HFFc6 (cell line): Measurements from ENCODE around the gene CYSLTR2. TPM values are rescaled to one million over a fixed set of nuclear protein-coding genes. Genes with fewer than 3 reads are reported as not detected.
A peak's percentile ranks its signal among the peaks of the same experiment; 100 is the strongest.

ENCODE experiments used
- DNase-seq: peaks from one replicate; pipeline ENCODE4 v3.0.0-alpha.2; 2018
- H3K27ac Mint-ChIP-seq: 2 replicates; pipeline ENCODE4 v1.8.0; 2020; ENCODE audit warnings: mild to moderate bottlenecking, mixed read lengths
- H3K27me3 Mint-ChIP-seq: 2 replicates; pipeline ENCODE4 v1.8.0; 2021; ENCODE audit warnings: mild to moderate bottlenecking, moderate library complexity, mixed read lengths; ENCODE audit not compliant: insufficient read depth
- H3K36me3 Mint-ChIP-seq: 2 replicates; pipeline ENCODE4 v1.8.0; 2021; ENCODE audit warnings: low read depth, mixed read lengths
- H3K4me1 Mint-ChIP-seq: 2 replicates; pipeline ENCODE4 v1.8.0; 2020; ENCODE audit warnings: low read depth, mixed read lengths
- H3K4me3 Mint-ChIP-seq: 2 replicates; pipeline ENCODE4 v1.8.0; 2020; ENCODE audit warnings: mild to moderate bottlenecking, moderate library complexity, mixed read lengths
- H3K9me3 Mint-ChIP-seq: 2 replicates; pipeline ENCODE4 v1.8.0; 2020; ENCODE audit warnings: mild to moderate bottlenecking, mixed read lengths
- CTCF ChIP-seq: fragments of 200-600 bp; sonication (generic); IDR thresholded peaks from 2 replicates; pipeline ENCODE4 v1.5.0; 2021; ENCODE audit warnings: antibody characterized with exemption, mild to moderate bottlenecking
- long read RNA-seq: library from polyadenylated mRNA; unstranded; transcript quantifications from one replicate; pipeline ENCODE4 v2.0.0, GENCODE V29; 2019
- total RNA-seq, 6 experiments: library from RNA; stranded (reverse); fragmentation: NEBNext Ultra II Directional; extraction: Animal tissue kit (Norgen Biotek cat#: 25700); gene quantifications; 2 replicates in 1 of 6; 3 replicates in 5 of 6; pipeline ENCODE4 v1.2.3, GENCODE V29; 2021

CYSLTR2 gene
- total RNA-seq, result not detected
- long read RNA-seq, result 0 reads

- no peak within 1 kb of the TSS for H3K27ac Mint-ChIP-seq
Observed at GRCh38 chr13:48653472-48653939, at the start of gene CYSLTR2. Gene CYSLTR2, plus strand, starts transcription at chr13:48653929. Its CDS starts 52,889 bp downstream, at chr13:48706818.

GRCh38 chr13:48615049-48615448 lies 38.7 kb upstream of the CYSLTR2 start:
- Mint-ChIP-seq H3K27me3 (peaks cover 19% of the 10 kb centered on the region; the same call in 1 of the 2 replicates), H3K4me3 (no peak overlapping the region), H3K4me1 (no peaks in the 10 kb centered on the region), H3K36me3 (no peaks in the 10 kb centered on the region), H3K27ac (no peak overlapping the region), H3K9me3 (peaks cover 8% of the 10 kb centered on the region; the same call in 1 of the 2 replicates)
- TF ChIP-seq CTCF, result no peak
- DNase-seq, result no peak

More at GRCh38 chr13:48653472-48653939, at the start of gene CYSLTR2:
- no peaks in the 10 kb centered on the region; the same call in 1 of the 2 replicates for H3K4me1 Mint-ChIP-seq
- TF ChIP-seq CTCF, result no peak
- peaks cover 12% of the 10 kb centered on the region for H3K27me3 Mint-ChIP-seq
- no peak within 1 kb of the TSS for H3K4me3 Mint-ChIP-seq
- peak; percentile 49 for DNase-seq
- H3K9me3 Mint-ChIP-seq, result no peaks in the 10 kb centered on the region
- H3K36me3 Mint-ChIP-seq, result no peaks in the 10 kb centered on the region

- no peak for DNase-seq
- H3K27me3 Mint-ChIP-seq, result peaks cover 10% of the 10 kb centered on the region
Observed at GRCh38 chr13:48618937-48619336, 34.8 kb upstream of the CYSLTR2 start.

GRCh38 chr13:48621056-48621455 lies 32.7 kb upstream of the CYSLTR2 start:
- H3K27ac Mint-ChIP-seq, result no peak overlapping the region
- H3K27me3 Mint-ChIP-seq, result peaks cover 11% of the 10 kb centered on the region
- H3K9me3 Mint-ChIP-seq, result peaks cover 18% of the 10 kb centered on the region
- H3K4me3 Mint-ChIP-seq, result no peak overlapping the region
- DNase-seq, result no peak
- no peaks in the 10 kb centered on the region for H3K4me1 Mint-ChIP-seq
- TF ChIP-seq CTCF, result no peak
- H3K36me3 Mint-ChIP-seq, result no peaks in the 10 kb centered on the region; the same call in 1 of the 2 replicates

More at GRCh38 chr13:48618937-48619336, 34.8 kb upstream of the CYSLTR2 start:
- Mint-ChIP-seq H3K27ac (no peak overlapping the region), H3K4me1 (no peaks in the 10 kb centered on the region), H3K36me3 (no peaks in the 10 kb centered on the region; the same call in 1 of the 2 replicates), H3K4me3 (no peak overlapping the region), H3K9me3 (peaks cover 18% of the 10 kb centered on the region)
- no peak for TF ChIP-seq CTCF

GRCh38 chr13:48624016-48624415 lies 29.7 kb upstream of the CYSLTR2 start:
- no peak overlapping the region for H3K27ac Mint-ChIP-seq
- peaks cover 14% of the 10 kb centered on the region for H3K9me3 Mint-ChIP-seq
- no peaks in the 10 kb centered on the region; the same call in 1 of the 2 replicates for H3K36me3 Mint-ChIP-seq
- TF ChIP-seq CTCF, result no peak
- H3K4me1 Mint-ChIP-seq, result no peaks in the 10 kb centered on the region
- H3K27me3 Mint-ChIP-seq, result peaks cover 6% of the 10 kb centered on the region
- H3K4me3 Mint-ChIP-seq, result no peak overlapping the region
- DNase-seq, result no peak
